Stimulated activated CD4-positive, alpha-beta T cell treated with anti-CD3 and anti-CD28 coated beads, Interleukin-4, amount 100 ng/mL, for 4 hours (primary cell): ENCODE measurements around the gene BTBD10.
"Not testable (repeated sequence)": the region's sequence is repeated elsewhere in the genome, so short reads cannot be mapped to it uniquely, and the experiment has no call there.

Source experiments
- DNase-seq, 2 experiments: peaks; one replicate each; pipeline ENCODE4 v3.0.0-alpha.2; 2020

BTBD10 gene

GRCh38 chr11:13438291-13438690 lies 24.7 kb downstream of the BTBD10 start:
- DNase-seq = no peak

- not testable (repeated sequence) for DNase-seq
These were observed 26.2 kb downstream of the BTBD10 start for GRCh38 chr11:13436836-13437235.

- no peak for DNase-seq
These were observed 28.5 kb downstream of the BTBD10 start for GRCh38 chr11:13434247-13435205.

- DNase-seq = no peak
These were observed 29.6 kb downstream of the BTBD10 start for GRCh38 chr11:13433437-13433836.

- DNase-seq = no peak
These were observed 33.2 kb downstream of the BTBD10 start for GRCh38 chr11:13429836-13430235.

- no peak for DNase-seq
These were observed 33.7 kb downstream of the BTBD10 start for GRCh38 chr11:13429288-13429687.

GRCh38 chr11:13427440-13427839 lies 35.6 kb downstream of the BTBD10 start:
- no peak for DNase-seq

- DNase-seq = no peak
These were observed 39.6 kb downstream of the BTBD10 start for GRCh38 chr11:13423372-13423771.

GRCh38 chr11:13421561-13421960 lies 41.5 kb downstream of the BTBD10 start:
- no peak for DNase-seq

- no peak for DNase-seq
These were observed 47.8 kb downstream of the BTBD10 start for GRCh38 chr11:13415201-13415600.

- no peak for DNase-seq
These were observed 57.8 kb downstream of the BTBD10 start for GRCh38 chr11:13405220-13405619.

- DNase-seq = not testable (repeated sequence)
These were observed 64.7 kb downstream of the BTBD10 start for GRCh38 chr11:13398335-13398734.

- DNase-seq = no peak
These were observed 71.8 kb downstream of the BTBD10 start for GRCh38 chr11:13391217-13391616.

- no peak for DNase-seq
These were observed 74.3 kb downstream of the BTBD10 start for GRCh38 chr11:13388741-13389140.

- no peak for DNase-seq
These were observed 76.5 kb downstream of the BTBD10 start for GRCh38 chr11:13386567-13386966.

GRCh38 chr11:13384908-13385640 lies 77.9 kb downstream of the BTBD10 start:
- DNase-seq = no peak

- DNase-seq = no peak
These were observed 80.3 kb downstream of the BTBD10 start for GRCh38 chr11:13382751-13383150.

GRCh38 chr11:13380731-13381130 lies 82.3 kb downstream of the BTBD10 start:
- DNase-seq = no peak

- DNase-seq = no peak
These were observed 84.7 kb downstream of the BTBD10 start for GRCh38 chr11:13378316-13378715.

- DNase-seq = no peak
These were observed 86.2 kb downstream of the BTBD10 start for GRCh38 chr11:13376838-13377237.

- DNase-seq = no peak
These were observed 86.6 kb downstream of the BTBD10 start for GRCh38 chr11:13376402-13376801.

GRCh38 chr11:13375798-13376197 lies 87.2 kb downstream of the BTBD10 start:
- no peak for DNase-seq

- no peak for DNase-seq
These were observed 89.8 kb downstream of the BTBD10 start for GRCh38 chr11:13373216-13373615.

- DNase-seq = no peak
These were observed 95.0 kb downstream of the BTBD10 start for GRCh38 chr11:13368041-13368446.
